ENCODE measurements around the gene FMNL2.

DNA sequence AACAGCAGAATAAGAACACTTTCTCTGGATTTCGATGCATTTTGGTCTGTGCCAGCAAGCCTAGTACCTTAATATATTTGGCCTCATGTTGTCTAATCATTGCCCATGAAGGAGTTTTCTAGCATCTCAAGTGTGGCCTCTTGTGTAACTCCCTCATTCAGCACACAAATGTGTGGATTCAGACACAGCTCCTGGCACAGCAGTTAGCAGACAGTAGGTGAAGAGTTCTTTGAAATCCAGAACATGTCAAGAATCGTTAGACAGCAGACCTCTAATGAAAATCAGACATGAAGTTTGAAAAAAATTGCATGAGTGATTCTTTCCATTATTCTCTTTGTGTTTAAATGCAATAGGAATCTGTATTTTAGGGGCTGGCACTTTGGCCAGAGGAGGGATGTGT lies 177.0 kb downstream of the FMNL2 start:
- TF ChIP-seq, protein P1, sequence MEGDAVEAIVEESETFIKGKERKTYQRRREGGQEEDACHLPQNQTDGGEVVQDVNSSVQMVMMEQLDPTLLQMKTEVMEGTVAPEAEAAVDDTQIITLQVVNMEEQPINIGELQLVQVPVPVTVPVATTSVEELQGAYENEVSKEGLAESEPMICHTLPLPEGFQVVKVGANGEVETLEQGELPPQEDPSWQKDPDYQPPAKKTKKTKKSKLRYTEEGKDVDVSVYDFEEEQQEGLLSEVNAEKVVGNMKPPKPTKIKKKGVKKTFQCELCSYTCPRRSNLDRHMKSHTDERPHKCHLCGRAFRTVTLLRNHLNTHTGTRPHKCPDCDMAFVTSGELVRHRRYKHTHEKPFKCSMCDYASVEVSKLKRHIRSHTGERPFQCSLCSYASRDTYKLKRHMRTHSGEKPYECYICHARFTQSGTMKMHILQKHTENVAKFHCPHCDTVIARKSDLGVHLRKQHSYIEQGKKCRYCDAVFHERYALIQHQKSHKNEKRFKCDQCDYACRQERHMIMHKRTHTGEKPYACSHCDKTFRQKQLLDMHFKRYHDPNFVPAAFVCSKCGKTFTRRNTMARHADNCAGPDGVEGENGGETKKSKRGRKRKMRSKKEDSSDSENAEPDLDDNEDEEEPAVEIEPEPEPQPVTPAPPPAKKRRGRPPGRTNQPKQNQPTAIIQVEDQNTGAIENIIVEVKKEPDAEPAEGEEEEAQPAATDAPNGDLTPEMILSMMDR (IDR thresholded peaks at IDR 0.05), result no peak
- TF ChIP-seq TCF7L2 (IDR thresholded peaks at IDR 0.05; ENCODE audit: low read depth, low read length) (no peak), POLR2AphosphoS5 (IDR thresholded peaks at IDR 0.05; ENCODE audit: low read depth, low read length) (no peak), SIN3A (IDR thresholded peaks at IDR 0.05; ENCODE audit: borderline replicate concordance, insufficient read depth, low read depth, low read length) (no peak)
- TF ChIP-seq, protein P2, sequence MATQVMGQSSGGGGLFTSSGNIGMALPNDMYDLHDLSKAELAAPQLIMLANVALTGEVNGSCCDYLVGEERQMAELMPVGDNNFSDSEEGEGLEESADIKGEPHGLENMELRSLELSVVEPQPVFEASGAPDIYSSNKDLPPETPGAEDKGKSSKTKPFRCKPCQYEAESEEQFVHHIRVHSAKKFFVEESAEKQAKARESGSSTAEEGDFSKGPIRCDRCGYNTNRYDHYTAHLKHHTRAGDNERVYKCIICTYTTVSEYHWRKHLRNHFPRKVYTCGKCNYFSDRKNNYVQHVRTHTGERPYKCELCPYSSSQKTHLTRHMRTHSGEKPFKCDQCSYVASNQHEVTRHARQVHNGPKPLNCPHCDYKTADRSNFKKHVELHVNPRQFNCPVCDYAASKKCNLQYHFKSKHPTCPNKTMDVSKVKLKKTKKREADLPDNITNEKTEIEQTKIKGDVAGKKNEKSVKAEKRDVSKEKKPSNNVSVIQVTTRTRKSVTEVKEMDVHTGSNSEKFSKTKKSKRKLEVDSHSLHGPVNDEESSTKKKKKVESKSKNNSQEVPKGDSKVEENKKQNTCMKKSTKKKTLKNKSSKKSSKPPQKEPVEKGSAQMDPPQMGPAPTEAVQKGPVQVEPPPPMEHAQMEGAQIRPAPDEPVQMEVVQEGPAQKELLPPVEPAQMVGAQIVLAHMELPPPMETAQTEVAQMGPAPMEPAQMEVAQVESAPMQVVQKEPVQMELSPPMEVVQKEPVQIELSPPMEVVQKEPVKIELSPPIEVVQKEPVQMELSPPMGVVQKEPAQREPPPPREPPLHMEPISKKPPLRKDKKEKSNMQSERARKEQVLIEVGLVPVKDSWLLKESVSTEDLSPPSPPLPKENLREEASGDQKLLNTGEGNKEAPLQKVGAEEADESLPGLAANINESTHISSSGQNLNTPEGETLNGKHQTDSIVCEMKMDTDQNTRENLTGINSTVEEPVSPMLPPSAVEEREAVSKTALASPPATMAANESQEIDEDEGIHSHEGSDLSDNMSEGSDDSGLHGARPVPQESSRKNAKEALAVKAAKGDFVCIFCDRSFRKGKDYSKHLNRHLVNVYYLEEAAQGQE (IDR thresholded peaks at IDR 0.05; ENCODE audit: insufficient read depth in 1 of 2, low read depth in 2 of 2, low read length in 1 of 2), result no peak

Measured in Panc1 (cell line).